H1 (cell line): Measurements from ENCODE around the gene EPHA5. TPM values are rescaled to one million over a fixed set of nuclear protein-coding genes. Genes with fewer than 3 reads are reported as not detected.

Source experiments
- MAX ChIP-seq: IDR thresholded peaks from 2 replicates; pipeline ENCODE4 v1.6.1; 2012; ENCODE audit warnings: inconsistent platforms
- SP2 ChIP-seq: IDR thresholded peaks from 2 replicates; pipeline ENCODE4 v1.6.1; 2012; ENCODE audit warnings: mild to moderate bottlenecking, low read length, inconsistent platforms
- polyA plus RNA-seq, 7 experiments: library from polyadenylated mRNA; depleted of rRNA in 3 of 7; stranded (reverse) in 5 of 7; unstranded in 2 of 7; fragments of >200 nt in 5 of 7; fragments of 200-250 nt in 2 of 7; gene quantifications; 1 replicate in 5 of 7; 2 replicates in 1 of 7; 4 replicates in 1 of 7; pipeline versions ENCODE4 v1.2.1 to v1.2.3, GENCODE V29; 2011 to 2013; ENCODE audit warnings: missing spikeins in 2 of 7, mixed read lengths in 2 of 7
- total RNA-seq: library from RNA; stranded (reverse); fragmentation: NEBNext Ultra II Directional; extraction: Animal tissue kit (Norgen Biotek cat#: 25700); gene quantifications from 2 replicates; pipeline ENCODE4 v1.2.1, GENCODE V29; 2021
- TF ChIP-seq, protein P1 (sequence below): fragments of 300-600 bp; sonication (generic); IDR thresholded peaks from 2 replicates; pipeline ENCODE4 v1.7.1; 2012; ENCODE audit warnings: low read length, moderate library complexity, mild to moderate bottlenecking, inconsistent platforms; ENCODE audit not compliant: insufficient replicate concordance

The EPHA5 gene
- total and polyA plus RNA-seq, 2 of the 8 experiments (the other 6 are each of a cell fraction or from before 2014, with no cell fraction given): 0.03 to 0.11 TPM

DNA sequence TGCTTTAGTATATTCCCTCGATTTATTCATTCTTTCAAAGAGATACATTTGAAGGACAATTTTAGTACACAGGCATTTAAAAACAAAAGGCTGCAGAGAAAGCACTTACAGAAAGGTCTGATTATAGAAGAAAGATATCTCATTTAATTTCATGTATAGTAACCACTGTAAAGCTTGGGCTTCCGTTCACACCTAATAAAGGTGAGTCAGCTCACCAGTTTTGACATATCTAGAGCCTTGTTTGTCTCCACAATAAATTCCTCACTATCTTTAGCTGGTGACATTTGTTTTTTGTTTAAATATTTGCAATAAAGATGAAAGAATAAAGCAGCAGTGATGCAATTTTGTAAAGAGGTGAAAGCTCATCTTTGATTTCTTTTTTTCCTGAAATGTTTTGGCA lies 1.1 kb upstream of the EPHA5 start (continued):
- TF ChIP-seq, protein P1, sequence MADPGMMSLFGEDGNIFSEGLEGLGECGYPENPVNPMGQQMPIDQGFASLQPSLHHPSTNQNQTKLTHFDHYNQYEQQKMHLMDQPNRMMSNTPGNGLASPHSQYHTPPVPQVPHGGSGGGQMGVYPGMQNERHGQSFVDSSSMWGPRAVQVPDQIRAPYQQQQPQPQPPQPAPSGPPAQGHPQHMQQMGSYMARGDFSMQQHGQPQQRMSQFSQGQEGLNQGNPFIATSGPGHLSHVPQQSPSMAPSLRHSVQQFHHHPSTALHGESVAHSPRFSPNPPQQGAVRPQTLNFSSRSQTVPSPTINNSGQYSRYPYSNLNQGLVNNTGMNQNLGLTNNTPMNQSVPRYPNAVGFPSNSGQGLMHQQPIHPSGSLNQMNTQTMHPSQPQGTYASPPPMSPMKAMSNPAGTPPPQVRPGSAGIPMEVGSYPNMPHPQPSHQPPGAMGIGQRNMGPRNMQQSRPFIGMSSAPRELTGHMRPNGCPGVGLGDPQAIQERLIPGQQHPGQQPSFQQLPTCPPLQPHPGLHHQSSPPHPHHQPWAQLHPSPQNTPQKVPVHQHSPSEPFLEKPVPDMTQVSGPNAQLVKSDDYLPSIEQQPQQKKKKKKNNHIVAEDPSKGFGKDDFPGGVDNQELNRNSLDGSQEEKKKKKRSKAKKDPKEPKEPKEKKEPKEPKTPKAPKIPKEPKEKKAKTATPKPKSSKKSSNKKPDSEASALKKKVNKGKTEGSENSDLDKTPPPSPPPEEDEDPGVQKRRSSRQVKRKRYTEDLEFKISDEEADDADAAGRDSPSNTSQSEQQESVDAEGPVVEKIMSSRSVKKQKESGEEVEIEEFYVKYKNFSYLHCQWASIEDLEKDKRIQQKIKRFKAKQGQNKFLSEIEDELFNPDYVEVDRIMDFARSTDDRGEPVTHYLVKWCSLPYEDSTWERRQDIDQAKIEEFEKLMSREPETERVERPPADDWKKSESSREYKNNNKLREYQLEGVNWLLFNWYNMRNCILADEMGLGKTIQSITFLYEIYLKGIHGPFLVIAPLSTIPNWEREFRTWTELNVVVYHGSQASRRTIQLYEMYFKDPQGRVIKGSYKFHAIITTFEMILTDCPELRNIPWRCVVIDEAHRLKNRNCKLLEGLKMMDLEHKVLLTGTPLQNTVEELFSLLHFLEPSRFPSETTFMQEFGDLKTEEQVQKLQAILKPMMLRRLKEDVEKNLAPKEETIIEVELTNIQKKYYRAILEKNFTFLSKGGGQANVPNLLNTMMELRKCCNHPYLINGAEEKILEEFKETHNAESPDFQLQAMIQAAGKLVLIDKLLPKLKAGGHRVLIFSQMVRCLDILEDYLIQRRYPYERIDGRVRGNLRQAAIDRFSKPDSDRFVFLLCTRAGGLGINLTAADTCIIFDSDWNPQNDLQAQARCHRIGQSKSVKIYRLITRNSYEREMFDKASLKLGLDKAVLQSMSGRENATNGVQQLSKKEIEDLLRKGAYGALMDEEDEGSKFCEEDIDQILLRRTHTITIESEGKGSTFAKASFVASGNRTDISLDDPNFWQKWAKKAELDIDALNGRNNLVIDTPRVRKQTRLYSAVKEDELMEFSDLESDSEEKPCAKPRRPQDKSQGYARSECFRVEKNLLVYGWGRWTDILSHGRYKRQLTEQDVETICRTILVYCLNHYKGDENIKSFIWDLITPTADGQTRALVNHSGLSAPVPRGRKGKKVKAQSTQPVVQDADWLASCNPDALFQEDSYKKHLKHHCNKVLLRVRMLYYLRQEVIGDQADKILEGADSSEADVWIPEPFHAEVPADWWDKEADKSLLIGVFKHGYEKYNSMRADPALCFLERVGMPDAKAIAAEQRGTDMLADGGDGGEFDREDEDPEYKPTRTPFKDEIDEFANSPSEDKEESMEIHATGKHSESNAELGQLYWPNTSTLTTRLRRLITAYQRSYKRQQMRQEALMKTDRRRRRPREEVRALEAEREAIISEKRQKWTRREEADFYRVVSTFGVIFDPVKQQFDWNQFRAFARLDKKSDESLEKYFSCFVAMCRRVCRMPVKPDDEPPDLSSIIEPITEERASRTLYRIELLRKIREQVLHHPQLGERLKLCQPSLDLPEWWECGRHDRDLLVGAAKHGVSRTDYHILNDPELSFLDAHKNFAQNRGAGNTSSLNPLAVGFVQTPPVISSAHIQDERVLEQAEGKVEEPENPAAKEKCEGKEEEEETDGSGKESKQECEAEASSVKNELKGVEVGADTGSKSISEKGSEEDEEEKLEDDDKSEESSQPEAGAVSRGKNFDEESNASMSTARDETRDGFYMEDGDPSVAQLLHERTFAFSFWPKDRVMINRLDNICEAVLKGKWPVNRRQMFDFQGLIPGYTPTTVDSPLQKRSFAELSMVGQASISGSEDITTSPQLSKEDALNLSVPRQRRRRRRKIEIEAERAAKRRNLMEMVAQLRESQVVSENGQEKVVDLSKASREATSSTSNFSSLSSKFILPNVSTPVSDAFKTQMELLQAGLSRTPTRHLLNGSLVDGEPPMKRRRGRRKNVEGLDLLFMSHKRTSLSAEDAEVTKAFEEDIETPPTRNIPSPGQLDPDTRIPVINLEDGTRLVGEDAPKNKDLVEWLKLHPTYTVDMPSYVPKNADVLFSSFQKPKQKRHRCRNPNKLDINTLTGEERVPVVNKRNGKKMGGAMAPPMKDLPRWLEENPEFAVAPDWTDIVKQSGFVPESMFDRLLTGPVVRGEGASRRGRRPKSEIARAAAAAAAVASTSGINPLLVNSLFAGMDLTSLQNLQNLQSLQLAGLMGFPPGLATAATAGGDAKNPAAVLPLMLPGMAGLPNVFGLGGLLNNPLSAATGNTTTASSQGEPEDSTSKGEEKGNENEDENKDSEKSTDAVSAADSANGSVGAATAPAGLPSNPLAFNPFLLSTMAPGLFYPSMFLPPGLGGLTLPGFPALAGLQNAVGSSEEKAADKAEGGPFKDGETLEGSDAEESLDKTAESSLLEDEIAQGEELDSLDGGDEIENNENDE: no peak
- TF ChIP-seq SP2 (no peak), MAX (no peak)
